ENCODE measurements around the gene FIBCD1. TPM values are rescaled to one million over a fixed set of nuclear protein-coding genes. Genes with fewer than 3 reads are reported as not detected.

The FIBCD1 gene
- total RNA-seq, 1 experiment from 2014 or later: 0.26 TPM

DNA sequence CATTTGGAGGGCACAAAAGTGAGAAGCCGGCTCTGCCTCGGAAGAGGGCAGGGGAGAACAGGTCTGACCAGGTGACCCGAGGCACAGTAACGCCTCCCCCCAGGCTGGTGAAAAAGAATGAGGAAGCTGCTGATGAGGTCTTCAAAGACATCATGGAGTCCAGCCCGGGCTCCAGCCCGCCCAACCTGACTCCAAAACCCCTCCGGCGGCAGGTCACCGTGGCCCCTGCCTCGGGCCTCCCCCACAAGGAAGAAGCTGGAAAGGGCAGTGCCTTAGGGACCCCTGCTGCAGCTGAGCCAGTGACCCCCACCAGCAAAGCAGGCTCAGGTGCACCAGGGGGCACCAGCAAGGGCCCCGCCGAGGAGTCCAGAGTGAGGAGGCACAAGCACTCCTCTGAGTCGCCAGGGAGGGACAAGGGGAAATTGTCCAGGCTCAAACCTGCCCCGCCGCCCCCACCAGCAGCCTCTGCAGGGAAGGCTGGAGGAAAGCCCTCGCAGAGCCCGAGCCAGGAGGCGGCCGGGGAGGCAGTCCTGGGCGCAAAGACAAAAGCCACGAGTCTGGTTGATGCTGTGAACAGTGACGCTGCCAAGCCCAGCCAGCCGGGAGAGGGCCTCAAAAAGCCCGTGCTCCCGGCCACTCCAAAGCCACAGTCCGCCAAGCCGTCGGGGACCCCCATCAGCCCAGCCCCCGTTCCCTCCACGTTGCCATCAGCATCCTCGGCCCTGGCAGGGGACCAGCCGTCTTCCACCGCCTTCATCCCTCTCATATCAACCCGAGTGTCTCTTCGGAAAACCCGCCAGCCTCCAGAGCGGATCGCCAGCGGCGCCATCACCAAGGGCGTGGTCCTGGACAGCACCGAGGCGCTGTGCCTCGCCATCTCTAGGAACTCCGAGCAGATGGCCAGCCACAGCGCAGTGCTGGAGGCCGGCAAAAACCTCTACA lies 54.2 kb downstream of the FIBCD1 start:
- no peak for DNase-seq (ENCODE audit: low read depth, low spot score)
- in situ Hi-C loops (cut with HindIII; ENCODE audit: low pct_unique_long_range_greater_than_20kb, low sequenced_read_pairs): no loop called here

DNA sequence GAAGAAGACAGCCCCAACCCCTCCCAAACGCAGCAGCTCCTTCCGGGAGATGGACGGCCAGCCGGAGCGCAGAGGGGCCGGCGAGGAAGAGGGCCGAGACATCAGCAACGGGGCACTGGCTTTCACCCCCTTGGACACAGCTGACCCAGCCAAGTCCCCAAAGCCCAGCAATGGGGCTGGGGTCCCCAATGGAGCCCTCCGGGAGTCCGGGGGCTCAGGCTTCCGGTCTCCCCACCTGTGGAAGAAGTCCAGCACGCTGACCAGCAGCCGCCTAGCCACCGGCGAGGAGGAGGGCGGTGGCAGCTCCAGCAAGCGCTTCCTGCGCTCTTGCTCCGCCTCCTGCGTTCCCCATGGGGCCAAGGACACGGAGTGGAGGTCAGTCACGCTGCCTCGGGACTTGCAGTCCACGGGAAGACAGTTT lies 54.9 kb downstream of the FIBCD1 start:
- in situ Hi-C loops (cut with HindIII; ENCODE audit: low pct_unique_long_range_greater_than_20kb, low sequenced_read_pairs): no loop called here
- DNase-seq (ENCODE audit: low read depth, low spot score): no peak

DNA sequence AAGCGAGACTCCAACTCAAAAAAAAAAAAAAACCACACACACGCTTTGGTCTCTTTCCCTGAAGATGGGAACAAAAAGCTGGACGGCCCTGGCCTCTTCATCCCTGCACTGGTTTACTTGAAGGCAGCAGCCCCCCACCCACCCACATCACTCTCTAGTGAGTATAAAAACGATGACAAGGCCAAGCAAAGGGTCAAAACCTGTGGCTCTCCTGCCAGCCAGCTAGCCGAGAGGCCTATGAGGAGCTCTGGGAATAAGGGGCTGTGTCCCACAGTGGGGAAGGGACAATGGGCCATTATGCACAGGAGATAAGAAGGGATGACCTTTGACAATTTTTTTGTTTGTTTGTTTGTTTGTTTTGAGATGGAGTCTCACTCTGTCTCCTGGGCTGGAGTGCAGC lies 55.6 kb downstream of the FIBCD1 start:
- DNase-seq (ENCODE audit: low read depth, low spot score): no peak
- in situ Hi-C loops (cut with HindIII; ENCODE audit: low pct_unique_long_range_greater_than_20kb, low sequenced_read_pairs): no loop called here

DNA sequence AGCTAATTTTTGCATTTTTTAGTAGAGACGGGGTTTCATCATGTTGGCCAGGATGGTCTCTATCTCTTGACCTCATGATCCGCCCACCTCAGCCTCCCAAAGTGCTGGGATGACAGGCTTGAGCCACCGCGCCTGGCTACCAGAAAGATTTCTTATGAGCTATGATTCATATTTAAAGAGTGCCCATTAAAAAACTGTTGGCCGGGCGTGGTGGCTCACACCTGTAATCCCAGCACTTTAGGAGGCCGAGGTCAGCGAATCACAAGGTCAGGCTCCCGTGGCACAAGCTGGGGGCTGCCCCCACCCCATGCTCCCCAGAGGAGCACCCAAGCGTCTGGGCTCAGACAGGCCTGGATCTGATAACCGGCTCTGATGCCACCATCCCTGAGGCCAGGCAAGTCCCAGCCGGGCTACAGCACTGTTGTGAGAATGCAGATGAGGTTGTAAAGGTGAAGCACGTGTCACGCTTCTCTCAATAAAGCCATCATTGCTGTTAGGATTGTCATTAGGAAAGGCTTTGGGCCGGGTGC lies 56.3 kb downstream of the FIBCD1 start:
- in situ Hi-C loops (cut with HindIII; ENCODE audit: low pct_unique_long_range_greater_than_20kb, low sequenced_read_pairs): no loop called here
- no peak for DNase-seq (ENCODE audit: low read depth, low spot score)

DNA sequence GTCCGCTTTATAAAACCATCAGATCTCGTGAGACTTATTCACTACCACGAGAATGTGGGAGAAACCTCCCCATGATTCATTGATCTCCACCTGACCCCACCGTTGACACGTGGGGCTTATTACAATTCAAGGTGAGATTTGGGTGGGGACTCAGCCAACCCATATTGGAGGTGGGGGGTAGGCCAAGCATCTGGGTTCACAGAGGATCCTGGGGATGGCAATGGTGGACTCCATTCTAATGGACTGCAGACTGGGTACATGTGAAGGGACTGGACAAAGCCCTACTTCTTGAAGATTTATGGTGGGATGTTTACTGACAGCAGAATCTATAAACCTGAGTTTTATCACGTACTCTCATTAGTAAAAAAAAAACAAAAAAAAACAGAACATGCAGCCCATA lies 57.5 kb downstream of the FIBCD1 start:
- in situ Hi-C loops (cut with HindIII; ENCODE audit: low pct_unique_long_range_greater_than_20kb, low sequenced_read_pairs): no loop called here
- no peak for DNase-seq (ENCODE audit: low read depth, low spot score)

DNA sequence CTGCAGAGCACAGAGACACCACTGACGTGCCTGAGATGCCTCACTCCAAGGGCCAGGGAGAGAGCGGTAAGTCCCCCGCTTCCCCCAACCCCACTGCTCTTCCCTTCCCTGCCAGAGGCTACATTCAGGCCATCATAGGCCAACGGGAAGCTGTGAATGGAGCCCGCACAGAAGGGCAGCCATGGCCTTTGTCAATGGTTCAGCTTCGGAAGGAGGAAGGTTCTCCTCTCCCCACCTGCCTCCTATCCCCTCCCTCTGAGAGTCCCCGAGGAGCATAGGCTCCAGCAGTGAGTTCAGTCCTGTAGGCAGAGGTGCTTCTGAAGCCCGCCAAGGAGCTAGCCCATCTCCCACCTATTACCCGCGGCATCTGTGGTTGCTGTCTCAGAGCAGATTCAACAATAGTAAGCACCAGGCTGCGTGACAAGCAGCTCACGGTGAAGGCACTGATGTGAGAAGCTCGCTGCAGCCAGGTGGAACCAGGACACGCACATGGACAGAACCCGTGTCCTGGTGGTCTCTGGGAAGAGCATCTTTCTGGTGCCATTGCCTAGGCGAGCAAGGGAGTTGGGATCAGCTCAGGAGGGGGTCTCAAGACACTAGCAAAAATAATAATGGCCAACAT lies 58.3 kb downstream of the FIBCD1 start:
- no peak for DNase-seq (ENCODE audit: low read depth, low spot score)
- in situ Hi-C loops (cut with HindIII; ENCODE audit: low pct_unique_long_range_greater_than_20kb, low sequenced_read_pairs): no loop called here

DNA sequence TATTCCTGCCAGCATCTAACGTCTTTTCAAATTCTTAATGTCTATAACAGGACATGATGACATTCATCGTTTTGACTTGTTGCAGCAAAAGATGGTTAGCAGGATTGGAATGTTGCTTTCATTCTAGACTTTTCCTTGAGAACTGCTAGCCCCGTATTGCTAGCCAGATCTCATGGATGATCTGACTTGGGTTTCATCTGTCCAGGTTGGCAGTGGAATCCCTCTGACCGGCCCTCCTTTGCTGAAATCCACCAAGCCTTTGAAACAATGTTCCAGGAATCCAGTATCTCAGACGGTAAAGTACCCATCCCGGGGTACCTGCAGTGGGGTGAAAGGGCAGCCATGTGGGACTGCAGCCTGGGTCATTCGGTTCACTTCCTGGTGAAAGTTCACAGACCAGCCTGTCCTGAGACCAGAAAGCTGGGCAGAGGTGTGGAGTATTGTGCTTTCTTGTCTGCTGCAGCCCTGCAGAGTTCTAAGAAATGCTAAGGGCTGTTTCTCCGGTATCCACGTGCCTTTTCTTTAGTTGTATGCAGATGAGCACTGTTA lies 59.1 kb downstream of the FIBCD1 start:
- in situ Hi-C loops (cut with HindIII; ENCODE audit: low pct_unique_long_range_greater_than_20kb, low sequenced_read_pairs): no loop called here
- no peak for DNase-seq (ENCODE audit: low read depth, low spot score)

DNA sequence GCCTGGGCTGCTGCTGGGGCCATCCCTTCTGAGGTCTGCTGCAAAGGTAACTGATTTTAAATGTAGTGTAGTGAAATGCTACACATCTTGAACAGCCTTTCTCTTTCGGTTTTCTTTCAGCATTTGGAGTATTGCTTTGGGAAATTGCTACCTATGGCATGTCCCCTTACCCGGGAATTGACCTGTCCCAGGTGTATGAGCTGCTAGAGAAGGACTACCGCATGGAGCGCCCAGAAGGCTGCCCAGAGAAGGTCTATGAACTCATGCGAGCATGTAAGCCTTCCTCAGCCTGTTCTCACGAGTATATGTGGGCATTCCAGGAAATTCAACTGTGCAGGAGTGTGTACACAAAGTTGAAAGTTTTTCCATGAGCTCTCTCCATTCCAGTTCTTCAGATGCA lies 60.8 kb downstream of the FIBCD1 start:
- in situ Hi-C loops (cut with HindIII; ENCODE audit: low pct_unique_long_range_greater_than_20kb, low sequenced_read_pairs): no loop called here
- DNase-seq (ENCODE audit: low read depth, low spot score): no peak

DNA sequence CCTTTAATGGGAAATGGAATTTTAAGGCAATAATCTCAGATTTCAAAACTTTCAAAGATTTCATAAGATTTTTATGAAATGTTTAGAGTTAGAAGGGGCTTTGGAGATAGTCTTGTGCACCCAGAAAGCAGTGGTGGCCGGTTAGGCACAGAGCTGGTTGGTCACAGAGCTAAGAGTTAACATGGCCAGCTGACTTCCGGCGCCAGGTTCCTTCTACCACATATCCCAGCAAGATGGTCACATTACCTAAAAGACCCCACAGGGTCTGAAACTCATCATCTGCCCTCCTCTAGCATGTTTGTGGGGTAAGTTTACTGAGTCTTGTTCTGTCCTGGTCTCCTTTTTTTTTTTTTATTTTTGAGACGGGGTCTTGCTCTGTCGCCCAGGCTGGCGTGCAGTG lies 61.7 kb downstream of the FIBCD1 start:
- in situ Hi-C loops (cut with HindIII; ENCODE audit: low pct_unique_long_range_greater_than_20kb, low sequenced_read_pairs): no loop called here
- no peak for DNase-seq (ENCODE audit: low read depth, low spot score)

DNA sequence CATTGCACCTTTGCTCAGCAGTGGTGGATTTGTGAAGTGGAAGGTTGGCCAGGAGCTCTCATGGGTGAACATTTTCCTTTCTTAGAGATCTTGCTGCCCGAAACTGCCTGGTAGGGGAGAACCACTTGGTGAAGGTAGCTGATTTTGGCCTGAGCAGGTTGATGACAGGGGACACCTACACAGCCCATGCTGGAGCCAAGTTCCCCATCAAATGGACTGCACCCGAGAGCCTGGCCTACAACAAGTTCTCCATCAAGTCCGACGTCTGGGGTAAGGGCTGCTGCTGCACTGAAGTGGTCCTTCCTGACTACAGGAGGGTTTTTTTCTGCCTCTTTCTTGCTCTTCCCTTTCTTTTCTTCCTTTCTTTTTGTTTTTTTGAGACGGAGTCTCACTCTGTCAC lies 64.3 kb downstream of the FIBCD1 start:
- in situ Hi-C loops (cut with HindIII; ENCODE audit: low pct_unique_long_range_greater_than_20kb, low sequenced_read_pairs): no loop called here
- DNase-seq (ENCODE audit: low read depth, low spot score): no peak

DNA sequence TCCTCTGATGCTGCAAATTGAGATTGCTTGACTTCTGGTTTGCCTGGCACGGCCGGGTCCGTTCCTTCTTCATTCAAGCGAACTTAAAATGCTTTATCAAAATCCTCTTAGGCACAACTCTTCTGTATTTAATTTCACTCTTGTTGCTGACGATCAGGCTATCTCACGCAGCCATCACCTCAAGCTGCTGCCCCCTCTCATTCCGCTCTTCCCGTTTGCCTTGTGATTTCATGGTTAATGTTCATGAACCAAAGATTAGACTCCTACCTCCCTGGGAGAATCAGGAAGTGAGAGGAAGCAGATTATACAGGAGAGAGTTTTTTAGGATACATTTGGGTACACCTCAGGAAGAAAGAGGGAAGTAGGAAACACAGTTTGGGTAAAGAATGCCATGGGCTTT lies 65.1 kb downstream of the FIBCD1 start:
- DNase-seq (ENCODE audit: low read depth, low spot score): no peak
- in situ Hi-C loops (cut with HindIII; ENCODE audit: low pct_unique_long_range_greater_than_20kb, low sequenced_read_pairs): no loop called here

DNA sequence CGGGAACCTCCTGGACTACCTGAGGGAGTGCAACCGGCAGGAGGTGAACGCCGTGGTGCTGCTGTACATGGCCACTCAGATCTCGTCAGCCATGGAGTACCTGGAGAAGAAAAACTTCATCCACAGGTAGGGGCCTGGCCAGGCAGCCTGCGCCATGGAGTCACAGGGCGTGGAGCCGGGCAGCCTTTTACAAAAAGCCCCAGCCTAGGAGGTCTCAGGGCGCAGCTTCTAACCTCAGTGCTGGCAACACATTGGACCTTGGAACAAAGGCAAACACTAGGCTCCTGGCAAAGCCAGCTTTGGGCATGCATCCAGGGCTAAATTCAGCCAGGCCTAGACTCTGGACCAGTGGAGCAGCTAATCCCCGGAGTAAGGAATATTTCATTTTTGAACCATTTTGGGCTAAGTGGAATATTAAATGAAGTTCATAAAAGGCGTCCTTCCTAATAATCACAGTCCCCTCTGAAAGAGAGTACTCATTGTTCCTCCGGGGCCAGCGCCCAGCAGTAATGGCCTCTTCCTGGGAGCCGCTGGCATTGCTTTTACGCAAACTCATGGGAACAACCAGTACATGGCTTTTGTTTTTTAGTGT lies 66.0 kb downstream of the FIBCD1 start:
- in situ Hi-C loops (cut with HindIII; ENCODE audit: low pct_unique_long_range_greater_than_20kb, low sequenced_read_pairs): no loop called here
- DNase-seq (ENCODE audit: low read depth, low spot score): no peak

DNA sequence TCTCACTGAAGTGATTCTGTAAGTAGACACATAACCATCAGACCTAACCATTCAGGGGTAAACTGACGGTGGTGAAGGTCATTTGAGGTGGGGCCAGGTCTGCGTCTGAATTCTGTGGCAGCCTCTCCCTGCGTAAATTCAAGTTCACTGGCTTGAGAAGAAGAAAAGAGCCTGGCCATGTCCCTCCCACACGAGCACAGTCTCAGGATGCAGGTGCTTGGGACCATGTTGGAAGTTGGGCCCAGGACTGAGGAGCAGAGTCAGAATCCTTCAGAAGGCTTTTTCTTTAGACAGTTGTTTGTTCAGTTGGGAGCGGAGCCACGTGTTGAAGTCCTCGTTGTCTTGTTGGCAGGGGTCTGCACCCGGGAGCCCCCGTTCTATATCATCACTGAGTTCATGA lies 66.5 kb downstream of the FIBCD1 start:
- in situ Hi-C loops (cut with HindIII; ENCODE audit: low pct_unique_long_range_greater_than_20kb, low sequenced_read_pairs): no loop called here
- DNase-seq (ENCODE audit: low read depth, low spot score): no peak

DNA sequence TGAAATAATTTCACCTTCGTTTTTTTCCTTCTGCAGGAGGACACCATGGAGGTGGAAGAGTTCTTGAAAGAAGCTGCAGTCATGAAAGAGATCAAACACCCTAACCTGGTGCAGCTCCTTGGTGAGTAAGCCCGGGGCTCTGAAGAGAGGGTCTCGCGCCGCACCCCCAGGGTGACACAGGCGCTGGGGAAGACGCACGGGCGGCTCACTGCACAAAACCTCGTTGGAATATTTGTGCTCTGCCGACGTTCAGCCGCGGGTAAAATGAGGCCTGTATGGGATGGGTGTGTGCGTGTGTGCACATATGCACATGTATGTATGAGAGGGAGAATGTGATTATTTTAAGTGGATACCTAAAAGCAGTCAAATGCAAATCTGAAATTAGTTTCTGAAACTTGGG lies 67.0 kb downstream of the FIBCD1 start:
- in situ Hi-C loops (cut with HindIII; ENCODE audit: low pct_unique_long_range_greater_than_20kb, low sequenced_read_pairs): no loop called here

DNA sequence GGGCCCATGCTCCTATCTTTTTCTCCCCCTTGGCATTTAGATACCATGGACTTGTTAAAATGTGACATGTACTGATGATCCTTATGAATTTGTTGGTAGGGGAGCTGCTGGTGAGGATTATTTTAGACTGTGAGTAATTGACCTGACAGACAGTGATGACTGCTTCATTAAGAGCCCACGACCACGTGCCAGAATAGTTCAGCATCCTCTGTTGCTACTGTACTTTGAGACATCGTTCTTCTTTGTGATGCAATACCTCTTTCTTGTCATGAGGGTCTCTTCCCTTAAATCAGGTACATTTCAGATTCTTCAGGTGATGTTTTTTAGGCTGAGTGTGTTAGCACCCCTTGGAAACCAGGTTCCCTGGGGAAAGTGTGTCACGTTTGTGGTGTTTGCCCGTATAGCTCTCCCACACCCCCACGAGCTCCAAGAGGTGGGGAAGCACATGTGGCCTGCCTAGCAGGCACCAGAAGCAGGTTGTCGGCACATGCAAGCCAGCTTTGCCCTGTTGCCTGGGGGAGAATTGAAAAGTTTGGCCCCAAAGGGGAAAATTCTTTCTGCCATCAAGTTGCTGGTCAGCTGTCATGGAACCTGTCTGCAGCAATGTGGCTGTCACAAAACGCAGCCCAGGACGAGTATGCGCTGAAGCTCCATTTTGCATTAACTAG lies 67.5 kb downstream of the FIBCD1 start:
- no peak for DNase-seq (ENCODE audit: low read depth, low spot score)
- in situ Hi-C loops (cut with HindIII; ENCODE audit: low pct_unique_long_range_greater_than_20kb, low sequenced_read_pairs): no loop called here

More for the DNA sequence above, 67.0 kb downstream of the FIBCD1 start:
- DNase-seq (ENCODE audit: low read depth, low spot score): no peak

DNA sequence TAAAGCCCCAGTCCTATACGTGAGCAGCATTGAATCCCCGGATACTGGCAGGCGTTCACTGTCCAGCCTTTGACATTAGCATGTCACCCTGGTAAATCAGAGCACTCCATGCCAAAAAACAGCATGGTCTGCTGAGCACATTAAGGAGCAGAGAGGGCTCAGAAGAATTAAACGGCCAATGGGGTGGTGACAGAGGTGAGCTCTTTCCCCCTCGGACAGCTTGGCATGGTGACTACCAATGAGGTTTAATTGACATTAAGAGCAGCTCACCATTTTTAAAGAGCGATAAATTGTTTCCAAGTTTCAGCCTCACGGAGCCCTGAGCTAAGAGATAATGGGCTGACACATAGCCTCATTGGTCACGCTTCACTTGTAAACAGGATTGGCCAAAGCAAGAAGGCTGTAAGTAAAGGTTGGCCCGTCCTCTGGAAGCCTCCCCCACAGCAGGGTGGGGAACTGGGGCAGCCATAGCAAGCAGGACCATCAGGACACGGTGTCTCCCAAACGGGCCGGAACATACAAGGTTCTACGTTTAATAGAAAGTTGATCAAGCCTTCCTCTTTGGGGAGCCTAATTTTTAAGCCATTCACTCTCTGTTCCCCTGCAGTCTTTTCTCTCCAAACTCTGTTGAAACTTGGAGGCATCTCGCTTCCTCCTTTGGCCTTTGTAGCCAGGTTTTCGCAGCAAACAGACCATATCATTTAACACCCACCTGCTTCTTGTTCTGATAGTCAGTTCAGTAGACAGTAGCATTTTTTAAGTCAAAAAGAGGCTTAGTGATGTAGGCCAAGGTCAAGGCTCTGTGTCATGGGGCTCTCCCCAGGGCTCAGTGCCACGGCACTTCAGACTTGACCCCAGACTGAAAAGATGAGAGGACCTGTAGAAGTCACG lies 68.3 kb downstream of the FIBCD1 start:
- DNase-seq (ENCODE audit: low read depth, low spot score): no peak
- in situ Hi-C loops (cut with HindIII; ENCODE audit: low pct_unique_long_range_greater_than_20kb, low sequenced_read_pairs): no loop called here

DNA sequence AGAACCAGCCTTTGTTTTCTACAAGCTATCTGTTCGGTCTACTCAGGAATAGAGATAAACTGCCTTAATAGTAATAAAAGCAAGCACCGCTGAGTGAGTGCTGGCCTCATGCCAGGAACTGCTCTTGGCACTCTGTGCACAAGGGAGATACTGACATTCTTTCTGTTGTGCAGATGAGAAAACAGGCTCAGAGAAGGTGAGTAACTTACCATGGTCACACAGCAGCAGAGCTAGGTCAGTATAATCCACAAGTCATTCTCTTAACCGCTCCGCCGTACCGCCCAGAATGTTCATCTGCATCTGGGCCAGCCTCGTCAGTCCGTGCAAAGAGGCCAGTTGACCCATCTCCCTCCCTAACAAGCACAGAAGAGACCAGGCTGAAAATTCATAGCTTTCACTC lies 69.8 kb downstream of the FIBCD1 start:
- in situ Hi-C loops (cut with HindIII; ENCODE audit: low pct_unique_long_range_greater_than_20kb, low sequenced_read_pairs): no loop called here
- no peak for DNase-seq (ENCODE audit: low read depth, low spot score)
